Lower leg skin (tissue), 3 donors: ENCODE results near the gene KCNH8.

Experiments
- POLR2A ChIP-seq, 2 donors: fragments of 450-650 bp; IDR thresholded peaks; one replicate each; pipeline ENCODE4 v1.6.1; 2016 to 2017; ENCODE audit warnings: antibody characterized with exemption in 2 of 2, mild to moderate bottlenecking in 1 of 2, moderate library complexity in 1 of 2
- TF ChIP-seq, protein P1 (sequence below), 3 donors: fragments of 450-650 bp; IDR thresholded peaks; one replicate each; pipeline ENCODE4 v1.5.1; 2016; ENCODE audit warnings: antibody characterized with exemption in 3 of 3, mild to moderate bottlenecking in 3 of 3, moderate library complexity in 2 of 3

- TF ChIP-seq POLR2A (IDR thresholded peaks at IDR 0.05): no peak
- TF ChIP-seq, protein P1, sequence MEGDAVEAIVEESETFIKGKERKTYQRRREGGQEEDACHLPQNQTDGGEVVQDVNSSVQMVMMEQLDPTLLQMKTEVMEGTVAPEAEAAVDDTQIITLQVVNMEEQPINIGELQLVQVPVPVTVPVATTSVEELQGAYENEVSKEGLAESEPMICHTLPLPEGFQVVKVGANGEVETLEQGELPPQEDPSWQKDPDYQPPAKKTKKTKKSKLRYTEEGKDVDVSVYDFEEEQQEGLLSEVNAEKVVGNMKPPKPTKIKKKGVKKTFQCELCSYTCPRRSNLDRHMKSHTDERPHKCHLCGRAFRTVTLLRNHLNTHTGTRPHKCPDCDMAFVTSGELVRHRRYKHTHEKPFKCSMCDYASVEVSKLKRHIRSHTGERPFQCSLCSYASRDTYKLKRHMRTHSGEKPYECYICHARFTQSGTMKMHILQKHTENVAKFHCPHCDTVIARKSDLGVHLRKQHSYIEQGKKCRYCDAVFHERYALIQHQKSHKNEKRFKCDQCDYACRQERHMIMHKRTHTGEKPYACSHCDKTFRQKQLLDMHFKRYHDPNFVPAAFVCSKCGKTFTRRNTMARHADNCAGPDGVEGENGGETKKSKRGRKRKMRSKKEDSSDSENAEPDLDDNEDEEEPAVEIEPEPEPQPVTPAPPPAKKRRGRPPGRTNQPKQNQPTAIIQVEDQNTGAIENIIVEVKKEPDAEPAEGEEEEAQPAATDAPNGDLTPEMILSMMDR (IDR thresholded peaks at IDR 0.05): no peak
These were observed 183.6 kb downstream of the KCNH8 start for GRCh38 chr3:19331931-19332330.
